ENCODE results near the gene RRM2. TPM values are rescaled to one million over a fixed set of nuclear protein-coding genes. Genes with fewer than 3 reads are reported as not detected.

RRM2 gene
- total RNA-seq, 1 donor from 2014 or later: 79.8 TPM

GRCh38 chr2:10159581-10160131 is 37.1 kb downstream of the RRM2 start:
- Mint-ChIP-seq H3K4me1 (ENCODE audit: low read depth) (peaks cover 3% of the 10 kb centered on the region), H3K27ac (no peak overlapping the region), H3K9me3 (ENCODE audit: low read depth) (no peaks in the 10 kb centered on the region), H3K36me3 (ENCODE audit: insufficient read depth) (no peaks in the 10 kb centered on the region), H3K4me3 (ENCODE audit: low read depth) (no peak overlapping the region), H3K27me3 (no peaks in the 10 kb centered on the region)
- no peak for DNase-seq (ENCODE audit: low spot score, unreplicated experiment)
- TF ChIP-seq CTCF (IDR thresholded peaks at IDR 0.05; ENCODE audit: unreplicated experiment): no peak

- no peak for DNase-seq (ENCODE audit: low spot score, unreplicated experiment)
- H3K27me3 Mint-ChIP-seq: no peaks in the 10 kb centered on the region
- no peak overlapping the region for H3K4me3 Mint-ChIP-seq (ENCODE audit: low read depth)
- H3K27ac Mint-ChIP-seq: no peak overlapping the region
- no peaks in the 10 kb centered on the region for H3K9me3 Mint-ChIP-seq (ENCODE audit: low read depth)
- no peaks in the 10 kb centered on the region for H3K36me3 Mint-ChIP-seq (ENCODE audit: insufficient read depth)
- no peak for TF ChIP-seq CTCF (IDR thresholded peaks at IDR 0.05; ENCODE audit: unreplicated experiment)
- peaks cover 3% of the 10 kb centered on the region for H3K4me1 Mint-ChIP-seq (ENCODE audit: low read depth)
Measured at GRCh38 chr2:10160203-10160955, 37.8 kb downstream of the RRM2 start.

GRCh38 chr2:10161206-10161931 is 38.8 kb downstream of the RRM2 start:
- no peaks in the 10 kb centered on the region for H3K9me3 Mint-ChIP-seq (ENCODE audit: low read depth)
- H3K4me3 Mint-ChIP-seq (ENCODE audit: low read depth): no peak overlapping the region
- no peak overlapping the region for H3K27ac Mint-ChIP-seq
- H3K4me1 Mint-ChIP-seq (ENCODE audit: low read depth): peaks cover 3% of the 10 kb centered on the region
- DNase-seq (ENCODE audit: low spot score, unreplicated experiment): no peak
- TF ChIP-seq CTCF (IDR thresholded peaks at IDR 0.05; ENCODE audit: unreplicated experiment): no peak
- no peaks in the 10 kb centered on the region for H3K36me3 Mint-ChIP-seq (ENCODE audit: insufficient read depth)
- no peaks in the 10 kb centered on the region for H3K27me3 Mint-ChIP-seq

GRCh38 chr2:10161961-10162441 is 39.5 kb downstream of the RRM2 start:
- TF ChIP-seq CTCF (IDR thresholded peaks at IDR 0.05; ENCODE audit: unreplicated experiment): no peak
- DNase-seq (ENCODE audit: low spot score, unreplicated experiment): no peak
- Mint-ChIP-seq H3K4me1 (ENCODE audit: low read depth) (peaks cover 3% of the 10 kb centered on the region), H3K4me3 (ENCODE audit: low read depth) (no peak overlapping the region), H3K9me3 (ENCODE audit: low read depth) (no peaks in the 10 kb centered on the region), H3K27ac (no peak overlapping the region), H3K36me3 (ENCODE audit: insufficient read depth) (no peaks in the 10 kb centered on the region), H3K27me3 (no peaks in the 10 kb centered on the region)
